ENCODE measurements around the gene OTOS. TPM values are rescaled to one million over a fixed set of nuclear protein-coding genes. Genes with fewer than 3 reads are reported as not detected.

Gene OTOS
- total and polyA plus RNA-seq, 2 of the 13 experiments (the other 11 are each of a cell fraction or from before 2014, with no cell fraction given), result not detected

DNA sequence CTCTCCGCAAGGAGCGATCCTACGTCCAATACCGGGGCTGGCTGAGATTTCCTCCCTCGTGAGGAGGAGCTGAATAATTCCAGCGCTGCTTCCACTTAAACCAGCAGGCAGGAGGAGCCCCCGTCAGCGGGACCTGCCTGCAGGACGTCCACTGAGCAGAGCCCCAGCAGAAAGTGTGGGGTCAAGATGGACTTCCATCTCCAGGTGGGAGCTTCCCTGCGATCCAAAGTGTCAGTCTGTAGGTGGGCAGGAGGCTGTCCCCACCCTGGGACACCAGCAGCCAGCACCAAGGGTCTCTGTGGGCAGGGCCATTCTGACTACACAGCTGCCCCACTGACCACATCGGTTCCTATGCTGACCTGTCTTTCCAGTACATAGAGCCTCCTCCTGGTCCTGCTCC, 462 bp upstream of the OTOS start:
- no peak for ATAC-seq
- intact Hi-C loops (cut with micrococcal nuclease; ENCODE audit: unreplicated experiment), result loop anchor here (10.0 kb wide), 1 partner anchor 206 kb away; no protein-coding TSS in a partner anchor

More for the DNA sequence above, 462 bp upstream of the OTOS start:
- H3K79me2 ChIP-seq (ENCODE audit: insufficient read depth, low read length), result peaks cover 1% of the 10 kb centered on the region
- TF ChIP-seq NCOA1 (CRISPR knock-in tag; IDR thresholded peaks at IDR 0.05), result no peak
- TF ChIP-seq ZNF232 (CRISPR knock-in tag; IDR thresholded peaks at IDR 0.05; ENCODE audit: borderline replicate concordance), result no peak
- TF ChIP-seq ZNF101 (CRISPR knock-in tag; IDR thresholded peaks at IDR 0.05; ENCODE audit: borderline replicate concordance, low read depth), result no peak
- TF ChIP-seq, protein P1, sequence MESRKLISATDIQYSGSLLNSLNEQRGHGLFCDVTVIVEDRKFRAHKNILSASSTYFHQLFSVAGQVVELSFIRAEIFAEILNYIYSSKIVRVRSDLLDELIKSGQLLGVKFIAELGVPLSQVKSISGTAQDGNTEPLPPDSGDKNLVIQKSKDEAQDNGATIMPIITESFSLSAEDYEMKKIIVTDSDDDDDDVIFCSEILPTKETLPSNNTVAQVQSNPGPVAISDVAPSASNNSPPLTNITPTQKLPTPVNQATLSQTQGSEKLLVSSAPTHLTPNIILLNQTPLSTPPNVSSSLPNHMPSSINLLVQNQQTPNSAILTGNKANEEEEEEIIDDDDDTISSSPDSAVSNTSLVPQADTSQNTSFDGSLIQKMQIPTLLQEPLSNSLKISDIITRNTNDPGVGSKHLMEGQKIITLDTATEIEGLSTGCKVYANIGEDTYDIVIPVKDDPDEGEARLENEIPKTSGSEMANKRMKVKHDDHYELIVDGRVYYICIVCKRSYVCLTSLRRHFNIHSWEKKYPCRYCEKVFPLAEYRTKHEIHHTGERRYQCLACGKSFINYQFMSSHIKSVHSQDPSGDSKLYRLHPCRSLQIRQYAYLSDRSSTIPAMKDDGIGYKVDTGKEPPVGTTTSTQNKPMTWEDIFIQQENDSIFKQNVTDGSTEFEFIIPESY (CRISPR knock-in tag; IDR thresholded peaks at IDR 0.05), result no peak
- TF ChIP-seq, protein P2, sequence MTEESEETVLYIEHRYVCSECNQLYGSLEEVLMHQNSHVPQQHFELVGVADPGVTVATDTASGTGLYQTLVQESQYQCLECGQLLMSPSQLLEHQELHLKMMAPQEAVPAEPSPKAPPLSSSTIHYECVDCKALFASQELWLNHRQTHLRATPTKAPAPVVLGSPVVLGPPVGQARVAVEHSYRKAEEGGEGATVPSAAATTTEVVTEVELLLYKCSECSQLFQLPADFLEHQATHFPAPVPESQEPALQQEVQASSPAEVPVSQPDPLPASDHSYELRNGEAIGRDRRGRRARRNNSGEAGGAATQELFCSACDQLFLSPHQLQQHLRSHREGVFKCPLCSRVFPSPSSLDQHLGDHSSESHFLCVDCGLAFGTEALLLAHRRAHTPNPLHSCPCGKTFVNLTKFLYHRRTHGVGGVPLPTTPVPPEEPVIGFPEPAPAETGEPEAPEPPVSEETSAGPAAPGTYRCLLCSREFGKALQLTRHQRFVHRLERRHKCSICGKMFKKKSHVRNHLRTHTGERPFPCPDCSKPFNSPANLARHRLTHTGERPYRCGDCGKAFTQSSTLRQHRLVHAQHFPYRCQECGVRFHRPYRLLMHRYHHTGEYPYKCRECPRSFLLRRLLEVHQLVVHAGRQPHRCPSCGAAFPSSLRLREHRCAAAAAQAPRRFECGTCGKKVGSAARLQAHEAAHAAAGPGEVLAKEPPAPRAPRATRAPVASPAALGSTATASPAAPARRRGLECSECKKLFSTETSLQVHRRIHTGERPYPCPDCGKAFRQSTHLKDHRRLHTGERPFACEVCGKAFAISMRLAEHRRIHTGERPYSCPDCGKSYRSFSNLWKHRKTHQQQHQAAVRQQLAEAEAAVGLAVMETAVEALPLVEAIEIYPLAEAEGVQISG (CRISPR knock-in tag; IDR thresholded peaks at IDR 0.05), result no peak
- TF ChIP-seq TBP (CRISPR knock-in tag; IDR thresholded peaks at IDR 0.05), result no peak
- TF ChIP-seq ZNF230 (CRISPR knock-in tag; IDR thresholded peaks at IDR 0.05), result no peak
- no peak for TF ChIP-seq ZNF562 (CRISPR knock-in tag; IDR thresholded peaks at IDR 0.05; ENCODE audit: borderline replicate concordance)
- TF ChIP-seq ZNF550 (CRISPR knock-in tag; IDR thresholded peaks at IDR 0.05; ENCODE audit: borderline replicate concordance), result no peak
- TF ChIP-seq ZMYM3 (CRISPR knock-in tag; IDR thresholded peaks at IDR 0.05), result no peak
- TF ChIP-seq SAFB2 (CRISPR knock-in tag; IDR thresholded peaks at IDR 0.05; ENCODE audit: borderline replicate concordance, low read depth), result no peak
- TF ChIP-seq, protein P3, sequence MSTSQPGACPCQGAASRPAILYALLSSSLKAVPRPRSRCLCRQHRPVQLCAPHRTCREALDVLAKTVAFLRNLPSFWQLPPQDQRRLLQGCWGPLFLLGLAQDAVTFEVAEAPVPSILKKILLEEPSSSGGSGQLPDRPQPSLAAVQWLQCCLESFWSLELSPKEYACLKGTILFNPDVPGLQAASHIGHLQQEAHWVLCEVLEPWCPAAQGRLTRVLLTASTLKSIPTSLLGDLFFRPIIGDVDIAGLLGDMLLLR (CRISPR knock-in tag; IDR thresholded peaks at IDR 0.05), result no peak
- TF ChIP-seq AKAP8 (CRISPR knock-in tag; IDR thresholded peaks at IDR 0.05), result no peak
- no peak for TF ChIP-seq ZBTB20 (CRISPR knock-in tag; IDR thresholded peaks at IDR 0.05; ENCODE audit: borderline replicate concordance, low read depth)
- TF ChIP-seq ZNF883 (CRISPR knock-in tag; IDR thresholded peaks at IDR 0.05; ENCODE audit: not compliant biosample characterization), result no peak
- TF ChIP-seq FOXK1 (CRISPR knock-in tag; IDR thresholded peaks at IDR 0.05; ENCODE audit: borderline replicate concordance, low read depth), result no peak
- TF ChIP-seq HNRNPL (IDR thresholded peaks at IDR 0.05; ENCODE audit: low read depth, low read length), result no peak
- TF ChIP-seq ZFP82 (CRISPR knock-in tag; IDR thresholded peaks at IDR 0.05; ENCODE audit: borderline replicate concordance), result no peak
- TF ChIP-seq ZNF331 (CRISPR knock-in tag; IDR thresholded peaks at IDR 0.05), result no peak
- no peaks in the 10 kb centered on the region for H3K9me3 ChIP-seq (ENCODE audit: low read length)
- ChIA-PET POLR2A (no interaction called here), CTCF (ENCODE audit: low intra/inter-chr PET ratio, low total read pairs) (interaction anchor here (0.8 kb wide), 1 partner anchor 80 kb away, joined by 4 read pairs; no protein-coding TSS in a partner anchor)
- FAIRE-seq (no peak), DNase-seq (ENCODE audit: low spot score) (no peak)
- H3K36me3 ChIP-seq (replicated peaks in 1 of 2; ENCODE audit: control insufficient read depth in 1 of 2, insufficient read depth in 2 of 2, low read length in 2 of 2), result no peaks in the 10 kb centered on the region
- no peak overlapping the region for H2AFZ ChIP-seq (ENCODE audit: low read length)
- H4K20me1 ChIP-seq (ENCODE audit: insufficient read depth, low read length), result no peaks in the 10 kb centered on the region
- in situ Hi-C loops (cut with HindIII; ENCODE audit: extremely low pct_ligation_motif_present, low pct_unique_long_range_greater_than_20kb), result loop anchor here (5.0 kb wide), 2 partner anchors 79 to 319 kb away; no protein-coding TSS in a partner anchor
- no peak overlapping the region for H3K27ac ChIP-seq (ENCODE audit: extremely low read length, insufficient read depth, low read length)
- H3K4me3 ChIP-seq (replicated peaks in 1 of 3; ENCODE audit: insufficient read depth in 1 of 3, low read depth in 2 of 3, low read length in 3 of 3), result peak overlapping the region in 1 of 3 experiments; percentile 27; a peak in 1 of 6 replicates
- peaks cover 11 to 84% of the 10 kb centered on the region in 2 experiments; a peak in 4 of 5 replicates for H3K27me3 ChIP-seq (ENCODE audit: control insufficient read depth in 1 of 2, insufficient read depth in 2 of 2, low read length in 2 of 2)
- peaks cover 27% of the 10 kb centered on the region for H3K4me1 ChIP-seq (ENCODE audit: insufficient read depth, low read length)
- no TSS peak for BruUV-seq (replicated peaks)
- peak overlapping the region; percentile 42 for H3K4me2 ChIP-seq (ENCODE audit: low read depth, low read length)
- no peak overlapping the region for H3K9ac ChIP-seq (ENCODE audit: insufficient read depth, low read depth, low read length)
- 15% methylated on average over 10 of the region's 11 CpGs for whole genome bisulfite sequencing (ENCODE audit: low lambda C conversion rate)
